ENCODE results near the gene CCSAP. TPM values are rescaled to one million over a fixed set of nuclear protein-coding genes. Genes with fewer than 3 reads are reported as not detected.

Gene CCSAP
- total RNA-seq, 1 experiment from 2014 or later, result 11.1 TPM

DNA sequence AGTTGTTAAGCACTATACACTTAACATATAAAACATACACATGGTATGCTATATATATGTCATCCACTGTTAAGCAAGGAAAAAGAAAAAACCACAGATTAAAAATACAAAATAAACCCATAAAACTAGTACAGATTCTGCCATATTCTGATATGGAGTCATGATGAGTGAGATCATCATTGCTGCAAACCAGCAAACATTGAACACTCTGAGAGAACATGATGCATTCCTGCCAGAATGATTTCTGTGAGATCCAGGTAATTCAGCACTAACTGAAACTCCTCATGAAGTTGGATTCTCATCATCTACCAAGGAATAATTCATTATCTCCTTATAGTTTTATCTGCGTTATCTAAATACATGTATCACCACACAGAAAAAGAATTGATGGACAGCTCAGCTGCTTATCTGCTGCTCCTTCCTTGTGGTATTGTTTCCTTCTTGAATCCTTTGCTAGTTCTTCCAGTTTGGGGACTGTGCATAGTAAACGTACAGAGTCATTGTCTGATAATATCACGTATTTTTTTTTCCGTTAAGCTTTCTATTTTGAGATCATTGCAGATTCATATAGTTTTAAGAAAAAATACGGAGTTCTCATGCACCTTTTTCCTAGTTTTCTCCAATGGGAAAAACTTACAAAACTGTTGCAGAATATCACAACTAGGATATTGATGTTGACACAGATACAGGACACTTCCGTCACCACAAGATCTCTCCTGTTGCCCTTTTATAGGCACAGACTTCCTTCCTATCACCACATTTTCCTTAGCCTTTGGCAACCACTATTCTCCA is 62.6 kb downstream of the CCSAP start:
- BruUV-seq (replicated peaks), result no TSS peak
- H3K27ac Mint-ChIP-seq (ENCODE audit: unreplicated experiment), result no peak overlapping the region
- H3K36me3 Mint-ChIP-seq (ENCODE audit: insufficient read depth, unreplicated experiment), result no peaks in the 10 kb centered on the region

DNA sequence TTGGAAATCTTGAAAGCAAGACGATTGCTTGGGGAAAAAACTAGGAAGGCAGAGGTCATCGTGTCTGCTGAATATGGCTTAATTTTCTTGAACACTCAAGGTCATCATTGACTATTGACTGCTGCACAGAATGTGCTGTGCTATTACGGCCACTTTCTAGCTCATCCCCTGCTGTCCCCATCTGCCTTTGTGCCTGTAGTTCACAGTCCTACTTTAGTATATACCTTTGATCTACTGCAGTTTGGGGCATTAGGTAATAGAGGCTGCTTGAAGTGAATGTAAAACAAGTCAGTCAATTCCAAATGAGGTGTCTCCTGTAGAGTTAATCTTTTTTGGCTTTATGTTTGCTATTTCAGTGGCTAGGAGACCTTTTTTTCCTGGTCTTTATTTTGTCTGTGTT is 63.6 kb downstream of the CCSAP start:
- BruUV-seq (replicated peaks), result no TSS peak
- DNase-seq, result no peak
- TF ChIP-seq, protein P1, sequence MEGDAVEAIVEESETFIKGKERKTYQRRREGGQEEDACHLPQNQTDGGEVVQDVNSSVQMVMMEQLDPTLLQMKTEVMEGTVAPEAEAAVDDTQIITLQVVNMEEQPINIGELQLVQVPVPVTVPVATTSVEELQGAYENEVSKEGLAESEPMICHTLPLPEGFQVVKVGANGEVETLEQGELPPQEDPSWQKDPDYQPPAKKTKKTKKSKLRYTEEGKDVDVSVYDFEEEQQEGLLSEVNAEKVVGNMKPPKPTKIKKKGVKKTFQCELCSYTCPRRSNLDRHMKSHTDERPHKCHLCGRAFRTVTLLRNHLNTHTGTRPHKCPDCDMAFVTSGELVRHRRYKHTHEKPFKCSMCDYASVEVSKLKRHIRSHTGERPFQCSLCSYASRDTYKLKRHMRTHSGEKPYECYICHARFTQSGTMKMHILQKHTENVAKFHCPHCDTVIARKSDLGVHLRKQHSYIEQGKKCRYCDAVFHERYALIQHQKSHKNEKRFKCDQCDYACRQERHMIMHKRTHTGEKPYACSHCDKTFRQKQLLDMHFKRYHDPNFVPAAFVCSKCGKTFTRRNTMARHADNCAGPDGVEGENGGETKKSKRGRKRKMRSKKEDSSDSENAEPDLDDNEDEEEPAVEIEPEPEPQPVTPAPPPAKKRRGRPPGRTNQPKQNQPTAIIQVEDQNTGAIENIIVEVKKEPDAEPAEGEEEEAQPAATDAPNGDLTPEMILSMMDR (IDR thresholded peaks at IDR 0.05; ENCODE audit: unreplicated experiment), result no peak
- intact Hi-C loops (cut with micrococcal nuclease; ENCODE audit: unreplicated experiment), result no loop called here
- Mint-ChIP-seq H3K9me3 (ENCODE audit: low read depth, unreplicated experiment) (no peaks in the 10 kb centered on the region), H3K4me1 (ENCODE audit: low read depth, unreplicated experiment) (peaks cover 10% of the 10 kb centered on the region), H3K27me3 (ENCODE audit: unreplicated experiment) (no peaks in the 10 kb centered on the region), H3K36me3 (ENCODE audit: insufficient read depth, unreplicated experiment) (no peaks in the 10 kb centered on the region), H3K4me3 (ENCODE audit: low read depth, unreplicated experiment) (no peak overlapping the region), H3K27ac (ENCODE audit: unreplicated experiment) (no peak overlapping the region)
- CTCF ChIA-PET, result interaction anchor here (0.5 kb wide), 1 partner anchor 71 kb away, joined by 3 read pairs; no protein-coding TSS in a partner anchor

More for the DNA sequence above, 62.6 kb downstream of the CCSAP start:
- TF ChIP-seq, protein P1 (IDR thresholded peaks at IDR 0.05; ENCODE audit: unreplicated experiment), result no peak
- H3K4me1 Mint-ChIP-seq (ENCODE audit: low read depth, unreplicated experiment), result peaks cover 5% of the 10 kb centered on the region
- intact Hi-C loops (cut with micrococcal nuclease; ENCODE audit: unreplicated experiment), result no loop called here
- no peaks in the 10 kb centered on the region for H3K27me3 Mint-ChIP-seq (ENCODE audit: unreplicated experiment)
- no peak for DNase-seq
- no peak overlapping the region for H3K4me3 Mint-ChIP-seq (ENCODE audit: low read depth, unreplicated experiment)
- CTCF ChIA-PET, result no interaction called here
- H3K9me3 Mint-ChIP-seq (ENCODE audit: low read depth, unreplicated experiment), result no peaks in the 10 kb centered on the region

DNA sequence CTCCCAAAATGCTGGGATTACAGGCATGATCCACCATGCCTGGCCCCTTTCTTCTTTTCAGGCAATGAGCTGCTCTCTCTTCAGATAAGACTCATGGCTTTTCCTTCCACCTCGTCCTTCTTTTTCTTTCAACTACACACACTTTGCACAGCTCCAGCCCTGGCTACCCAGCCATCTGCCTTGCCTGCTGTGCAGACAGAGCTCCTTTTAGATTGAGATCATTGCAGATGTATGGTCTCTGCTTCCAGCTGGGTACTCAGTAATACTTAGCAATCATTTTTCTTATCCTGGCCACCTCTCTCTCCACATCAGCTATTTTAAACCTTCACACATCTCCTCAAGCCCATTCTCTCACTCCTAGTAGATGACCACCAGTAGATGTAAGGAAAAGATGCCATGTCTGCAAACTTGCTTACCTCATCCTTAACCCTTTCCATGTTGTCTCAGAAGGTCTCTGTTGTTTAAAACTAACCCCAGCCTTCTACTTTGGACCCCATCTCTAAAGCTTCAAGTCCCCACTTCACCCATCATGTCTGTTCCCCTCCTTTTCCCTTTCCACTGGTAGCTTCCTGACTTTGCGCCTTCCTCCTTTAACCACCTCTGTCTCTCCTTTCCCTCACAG is 64.6 kb downstream of the CCSAP start:
- intact Hi-C loops (cut with micrococcal nuclease; ENCODE audit: unreplicated experiment), result no loop called here
- TF ChIP-seq, protein P1 (IDR thresholded peaks at IDR 0.05; ENCODE audit: unreplicated experiment), result no peak
- Mint-ChIP-seq H3K36me3 (ENCODE audit: insufficient read depth, unreplicated experiment) (no peaks in the 10 kb centered on the region), H3K27ac (ENCODE audit: unreplicated experiment) (no peak overlapping the region), H3K4me1 (ENCODE audit: low read depth, unreplicated experiment) (peaks cover 14% of the 10 kb centered on the region), H3K4me3 (ENCODE audit: low read depth, unreplicated experiment) (no peak overlapping the region), H3K27me3 (ENCODE audit: unreplicated experiment) (no peaks in the 10 kb centered on the region), H3K9me3 (ENCODE audit: low read depth, unreplicated experiment) (no peaks in the 10 kb centered on the region)
- no TSS peak for BruUV-seq (replicated peaks)
- no peak for DNase-seq
- CTCF ChIA-PET, result no interaction called here

DNA sequence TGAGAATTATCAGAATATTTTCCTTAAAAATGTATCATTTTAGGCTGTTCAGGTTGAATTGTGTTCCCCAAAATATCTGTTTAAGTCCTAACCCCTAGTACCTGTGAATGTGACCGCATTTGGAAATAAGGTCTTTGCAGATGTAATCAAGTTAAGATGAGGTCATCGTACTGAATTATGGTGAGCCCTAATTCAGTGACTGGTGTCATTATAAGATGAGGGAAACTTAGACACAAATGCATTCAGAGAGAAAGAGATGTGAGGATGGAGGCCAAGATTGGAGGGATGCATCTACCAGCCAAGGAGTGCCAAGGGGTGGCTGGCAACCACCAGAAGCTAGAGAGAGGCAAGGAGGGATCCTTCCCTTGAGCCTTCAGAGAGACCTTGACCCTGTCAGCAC is 67.8 kb downstream of the CCSAP start:
- intact Hi-C loops (cut with micrococcal nuclease; ENCODE audit: unreplicated experiment), result no loop called here
- Mint-ChIP-seq H3K4me3 (ENCODE audit: low read depth, unreplicated experiment) (no peak overlapping the region), H3K4me1 (ENCODE audit: low read depth, unreplicated experiment) (peaks cover 29% of the 10 kb centered on the region), H3K27ac (ENCODE audit: unreplicated experiment) (no peak overlapping the region), H3K27me3 (ENCODE audit: unreplicated experiment) (no peaks in the 10 kb centered on the region), H3K36me3 (ENCODE audit: insufficient read depth, unreplicated experiment) (peaks cover 26% of the 10 kb centered on the region), H3K9me3 (ENCODE audit: low read depth, unreplicated experiment) (no peaks in the 10 kb centered on the region)
- CTCF ChIA-PET, result interaction anchor here (0.6 kb wide), 1 partner anchor 66 kb away, joined by 3 read pairs; no protein-coding TSS in a partner anchor
- DNase-seq, result no peak
- BruUV-seq (replicated peaks), result no TSS peak
- TF ChIP-seq, protein P1 (IDR thresholded peaks at IDR 0.05; ENCODE audit: unreplicated experiment), result no peak
